Esophagus squamous epithelium (tissue), 5 donors: ENCODE measurements around the gene CFAP410. TPM values are rescaled to one million over a fixed set of nuclear protein-coding genes. Genes with fewer than 3 reads are reported as not detected.
A peak's percentile ranks its signal among the peaks of the same experiment; 100 is the strongest.

Experiments
- DNase-seq: peaks from one replicate; lab custom pipeline; 2025; lab: John Stamatoyannopoulos, UW
- H3K27ac ChIP-seq, 4 donors: fragments of 200-600 bp; sonication (generic); one replicate each; pipeline ENCODE4 v1.5.1; 2016 to 2019; ENCODE audit warnings: mild to moderate bottlenecking in 1 of 4
- H3K27me3 ChIP-seq, 4 donors: fragments of 200-600 bp; sonication (generic); 1 replicate in 3 of 4; 2 replicates in 1 of 4; pipeline versions ENCODE4 v1.5.1 to v1.6.0; 2017 to 2021; ENCODE audit warnings: antibody characterized with exemption in 1 of 4
- H3K36me3 ChIP-seq, 3 donors: fragments of 200-600 bp; sonication (generic); one replicate each; pipeline ENCODE4 v1.5.1; 2016 to 2019
- H3K4me1 ChIP-seq, 3 donors: fragments of 200-600 bp; sonication (generic); one replicate each; pipeline ENCODE4 v1.5.1; 2017 to 2019
- H3K4me3 ChIP-seq, 4 donors: fragments of 200-600 bp; sonication (generic); 1 replicate in 3 of 4; 2 replicates in 1 of 4; pipeline ENCODE4 v1.5.1; 2016 to 2019; ENCODE audit warnings: mild to moderate bottlenecking in 2 of 4, moderate library complexity in 1 of 4
- H3K9me3 ChIP-seq, 3 donors: fragments of 200-600 bp; sonication (generic); one replicate each; pipeline ENCODE4 v1.5.1; 2016 to 2019
- POLR2A ChIP-seq, 4 donors: fragments of 450-650 bp; IDR thresholded peaks; one replicate each; pipeline ENCODE4 v1.6.1; 2017; ENCODE audit warnings: antibody characterized with exemption in 4 of 4, mild to moderate bottlenecking in 4 of 4, moderate library complexity in 3 of 4
- WGBS, 2 donors: methylation state at CpG; one replicate each; pipeline ENCODE4 v1.1.5; 2018; 5-methylcytosine and 5-hydroxymethylcytosine counted together
- intact Hi-C: fragments of 100-400 bp; cut with DNase I; formaldehyde crosslinking; loops from one replicate; pipeline ENCODE4 v1.15.0; 2022
- total RNA-seq, 4 donors: library from RNA; depleted of rRNA; stranded (reverse); fragments of >200 nt; gene quantifications; one replicate each; pipeline ENCODE4 v1.1.0, GENCODE V29; 2016
- TF ChIP-seq, protein P1 (sequence below), 6 experiments: fragments of 450-650 bp in 4 of 6; fragments of 200-600 bp in 2 of 6; sonication (generic) in 2 of 6; IDR thresholded peaks; one replicate each; pipeline ENCODE4 v1.5.1; 2016 to 2019; ENCODE audit warnings: antibody characterized with exemption in 6 of 6, mild to moderate bottlenecking in 4 of 6, moderate library complexity in 4 of 6
- donor health status: DM: yes; HTN: yes; CAD: no.

CFAP410 gene
- total RNA-seq, 4 donors from 2014 or later = 7.9 to 21.8 (median 13.7) TPM

- no peak for TF ChIP-seq POLR2A (IDR thresholded peaks at IDR 0.05)
- TF ChIP-seq, protein P1, sequence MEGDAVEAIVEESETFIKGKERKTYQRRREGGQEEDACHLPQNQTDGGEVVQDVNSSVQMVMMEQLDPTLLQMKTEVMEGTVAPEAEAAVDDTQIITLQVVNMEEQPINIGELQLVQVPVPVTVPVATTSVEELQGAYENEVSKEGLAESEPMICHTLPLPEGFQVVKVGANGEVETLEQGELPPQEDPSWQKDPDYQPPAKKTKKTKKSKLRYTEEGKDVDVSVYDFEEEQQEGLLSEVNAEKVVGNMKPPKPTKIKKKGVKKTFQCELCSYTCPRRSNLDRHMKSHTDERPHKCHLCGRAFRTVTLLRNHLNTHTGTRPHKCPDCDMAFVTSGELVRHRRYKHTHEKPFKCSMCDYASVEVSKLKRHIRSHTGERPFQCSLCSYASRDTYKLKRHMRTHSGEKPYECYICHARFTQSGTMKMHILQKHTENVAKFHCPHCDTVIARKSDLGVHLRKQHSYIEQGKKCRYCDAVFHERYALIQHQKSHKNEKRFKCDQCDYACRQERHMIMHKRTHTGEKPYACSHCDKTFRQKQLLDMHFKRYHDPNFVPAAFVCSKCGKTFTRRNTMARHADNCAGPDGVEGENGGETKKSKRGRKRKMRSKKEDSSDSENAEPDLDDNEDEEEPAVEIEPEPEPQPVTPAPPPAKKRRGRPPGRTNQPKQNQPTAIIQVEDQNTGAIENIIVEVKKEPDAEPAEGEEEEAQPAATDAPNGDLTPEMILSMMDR (IDR thresholded peaks at IDR 0.05) = peak in 3 of 6 experiments; percentile 28 to 49 (median 36)
- intact Hi-C loops = no loop called here
- Histone ChIP-seq H3K9me3 (no peaks in the 10 kb centered on the region), H3K27me3 (no peaks in the 10 kb centered on the region), H3K36me3 (peaks cover 0 to 28% (median 0%) of the 10 kb centered on the region in 3 donors), H3K4me3 (peak overlapping the region; percentile 27 to 84 (median 62)), H3K27ac (peak overlapping the region; percentile 79 to 99 (median 94)), H3K4me1 (peaks cover 10 to 40% (median 14%) of the 10 kb centered on the region in 3 donors)
- 5 to 17% methylated on average over 18 to 20 of the region's 47 CpGs for WGBS, 2 donors
- DNase-seq = no peak
Observed at GRCh38 chr21:44337941-44338895, 972 bp downstream of the CFAP410 start.

DNA sequence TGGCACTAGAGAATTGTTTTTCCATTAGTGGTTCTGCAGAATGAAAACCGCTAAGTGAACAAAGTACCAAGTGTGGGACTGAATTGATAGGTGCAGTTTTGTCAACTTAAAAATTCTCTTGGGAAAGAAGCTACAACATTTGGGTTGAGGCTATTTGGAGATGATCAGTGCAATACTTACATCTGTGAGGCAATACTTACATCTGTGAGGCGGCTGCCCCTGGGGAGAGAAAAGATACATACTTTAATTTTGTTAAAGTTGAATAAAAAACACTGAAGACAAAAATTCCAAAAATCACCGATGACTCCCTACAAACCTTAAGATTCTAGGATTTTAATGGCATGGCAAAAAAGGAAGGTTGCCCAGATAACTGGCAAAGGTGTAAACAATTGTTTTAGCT, 1.7 kb downstream of the CFAP410 start:
- Histone ChIP-seq H3K27ac (peak overlapping the region in 2 of 4 donors; percentile 89 to 98), H3K4me3 (no peak overlapping the region), H3K36me3 (peaks cover 0 to 34% (median 0%) of the 10 kb centered on the region in 3 donors), H3K4me1 (peaks cover 10 to 40% (median 14%) of the 10 kb centered on the region in 3 donors), H3K27me3 (no peaks in the 10 kb centered on the region), H3K9me3 (no peaks in the 10 kb centered on the region)
- 81 to 85% methylated on average over 3 of the region's 3 CpGs for WGBS, 2 donors
- no peak for DNase-seq
- intact Hi-C loops = no loop called here
- no peak for TF ChIP-seq POLR2A (IDR thresholded peaks at IDR 0.05)
- TF ChIP-seq, protein P1 (IDR thresholded peaks at IDR 0.05) = no peak

DNA sequence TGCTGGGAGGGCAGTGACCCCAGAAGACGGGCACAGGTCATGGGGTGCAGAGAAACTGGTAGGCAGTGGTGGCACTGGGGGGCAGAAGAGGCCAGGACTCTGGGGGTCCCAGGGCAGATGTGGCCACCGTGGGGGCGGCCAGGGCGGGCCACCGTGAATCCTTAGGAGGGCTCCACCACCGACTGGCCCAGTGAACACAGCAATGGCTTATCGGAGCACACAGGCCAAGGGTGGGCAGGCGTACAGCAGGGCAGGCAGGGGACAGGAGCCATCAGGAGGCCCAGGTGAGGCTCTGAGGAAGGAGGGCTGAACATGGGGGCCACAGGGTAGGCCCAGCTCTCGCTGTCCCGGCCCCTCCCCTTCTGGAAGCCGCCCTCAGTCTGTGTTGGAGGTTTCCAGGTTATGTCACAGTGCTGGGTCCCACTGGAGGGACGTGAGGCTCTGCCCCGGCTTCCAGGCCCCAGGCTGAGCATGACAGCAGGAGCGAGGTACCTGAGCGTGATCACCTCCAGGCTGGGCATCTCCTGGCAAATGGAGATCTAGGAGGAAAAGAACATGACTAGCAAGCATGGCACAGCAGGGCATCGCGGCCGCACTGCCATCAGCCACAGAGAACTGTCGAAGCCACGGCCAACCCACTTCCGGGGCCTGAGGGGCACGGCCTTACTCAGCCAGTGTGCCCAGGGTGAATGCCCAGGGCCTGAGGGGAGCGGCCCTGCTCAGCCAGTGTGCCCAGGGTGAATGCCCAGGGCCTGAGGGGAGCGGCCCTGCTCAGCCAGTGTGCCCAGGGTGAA, 3.7 kb downstream of the CFAP410 start:
- intact Hi-C loops = no loop called here
- peaks cover 0 to 36% (median 0%) of the 10 kb centered on the region in 3 donors for H3K36me3 ChIP-seq
- TF ChIP-seq, protein P1 (IDR thresholded peaks at IDR 0.05) = no peak
- TF ChIP-seq POLR2A (IDR thresholded peaks at IDR 0.05) = no peak
- H3K27me3 ChIP-seq = no peaks in the 10 kb centered on the region
- H3K9me3 ChIP-seq = no peaks in the 10 kb centered on the region
- H3K4me3 ChIP-seq = no peak overlapping the region
- WGBS, 2 donors = 92 to 96% methylated on average over 5 to 8 of the region's 24 CpGs
- peaks cover 10 to 39% (median 14%) of the 10 kb centered on the region in 3 donors for H3K4me1 ChIP-seq
- H3K27ac ChIP-seq = no peak overlapping the region
- DNase-seq = no peak

DNA sequence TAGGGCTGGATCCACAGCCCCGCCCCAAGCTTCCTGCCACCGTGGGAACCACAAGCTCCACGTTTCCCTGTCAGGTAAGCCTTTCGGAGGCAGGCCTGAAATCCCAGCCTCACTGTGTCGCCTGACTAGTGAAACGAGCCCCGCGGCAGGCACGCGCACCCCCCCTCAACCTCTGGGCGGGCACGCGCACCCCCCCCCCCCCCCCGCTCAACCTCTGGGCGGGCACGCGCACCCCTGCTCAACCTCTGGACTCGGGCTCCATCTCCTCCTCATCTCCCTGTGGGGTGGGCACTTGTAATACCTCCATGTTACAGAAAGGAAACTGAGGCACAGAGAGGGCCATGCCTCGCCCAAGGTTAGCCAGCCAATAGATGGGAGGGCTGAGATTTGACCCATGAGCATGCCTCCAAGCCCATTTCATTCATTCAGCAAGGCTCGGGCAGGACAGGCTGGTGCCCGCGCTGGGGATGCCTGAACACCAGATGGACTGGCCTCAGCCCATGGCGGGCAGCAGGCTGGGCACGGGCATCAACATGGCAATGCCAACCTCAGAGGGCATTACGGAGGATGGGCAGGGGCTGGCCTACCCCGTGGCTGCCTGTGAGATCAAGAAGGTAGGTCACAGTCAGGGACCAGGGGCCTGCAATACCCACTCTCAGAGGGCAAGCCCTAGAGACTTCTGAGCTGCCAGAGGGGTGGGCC, 4.7 kb downstream of the CFAP410 start:
- no peaks in the 10 kb centered on the region for H3K9me3 ChIP-seq
- H3K36me3 ChIP-seq = peaks cover 0 to 36% (median 0%) of the 10 kb centered on the region in 3 donors
- no peak for DNase-seq
- intact Hi-C loops = no loop called here
- H3K27me3 ChIP-seq = no peaks in the 10 kb centered on the region
- H3K4me1 ChIP-seq = peaks cover 5 to 29% (median 9%) of the 10 kb centered on the region in 3 donors
- H3K4me3 ChIP-seq = no peak overlapping the region
- WGBS, 2 donors = 79% methylated on average over 5 of the region's 26 CpGs; no CpG with 5 or more reads in 1 of the 2 donors
- H3K27ac ChIP-seq = no peak overlapping the region
- TF ChIP-seq POLR2A (IDR thresholded peaks at IDR 0.05) = no peak
- TF ChIP-seq, protein P1 (IDR thresholded peaks at IDR 0.05) = no peak
